Measurements from ENCODE around the gene MTMR11.

MTMR11 gene

GRCh38 chr1:149972547-149972946, 35.9 kb upstream of the MTMR11 start:
- Histone ChIP-seq H3K27me3 (replicated peaks; ENCODE audit: control insufficient read depth, insufficient read depth, low read length) (no peaks in the 10 kb centered on the region), H3K4me3 (replicated peaks; ENCODE audit: low read depth, low read length) (no peak overlapping the region), H3K36me3 (ENCODE audit: control insufficient read depth, insufficient read depth, low read length) (peaks cover 8% of the 10 kb centered on the region)
- no peak for DNase-seq (ENCODE audit: extremely low read depth, insufficient read length)
- TF ChIP-seq CTCF (IDR thresholded peaks at IDR 0.05; ENCODE audit: insufficient read depth, low read length, poor library complexity, severe bottlenecking), result no peak

- H3K4me3 ChIP-seq (replicated peaks; ENCODE audit: low read depth, low read length), result no peak overlapping the region
- no peaks in the 10 kb centered on the region for H3K27me3 ChIP-seq (replicated peaks; ENCODE audit: control insufficient read depth, insufficient read depth, low read length)
- H3K36me3 ChIP-seq (ENCODE audit: control insufficient read depth, insufficient read depth, low read length), result peaks cover 16% of the 10 kb centered on the region
- no peak for TF ChIP-seq CTCF (IDR thresholded peaks at IDR 0.05; ENCODE audit: insufficient read depth, low read length, poor library complexity, severe bottlenecking)
- no peak for DNase-seq (ENCODE audit: extremely low read depth, insufficient read length)
Observed at GRCh38 chr1:149967646-149968045, 31.0 kb upstream of the MTMR11 start.

GRCh38 chr1:149967041-149967440, 30.4 kb upstream of the MTMR11 start:
- H3K4me3 ChIP-seq (replicated peaks; ENCODE audit: low read depth, low read length), result no peak overlapping the region
- no peaks in the 10 kb centered on the region for H3K27me3 ChIP-seq (replicated peaks; ENCODE audit: control insufficient read depth, insufficient read depth, low read length)
- H3K36me3 ChIP-seq (ENCODE audit: control insufficient read depth, insufficient read depth, low read length), result peaks cover 16% of the 10 kb centered on the region
- TF ChIP-seq CTCF (IDR thresholded peaks at IDR 0.05; ENCODE audit: insufficient read depth, low read length, poor library complexity, severe bottlenecking), result no peak
- DNase-seq (ENCODE audit: extremely low read depth, insufficient read length), result no peak

- Histone ChIP-seq H3K36me3 (ENCODE audit: control insufficient read depth, insufficient read depth, low read length) (peaks cover 16% of the 10 kb centered on the region), H3K4me3 (replicated peaks; ENCODE audit: low read depth, low read length) (no peak overlapping the region), H3K27me3 (replicated peaks; ENCODE audit: control insufficient read depth, insufficient read depth, low read length) (no peaks in the 10 kb centered on the region)
- TF ChIP-seq CTCF (IDR thresholded peaks at IDR 0.05; ENCODE audit: insufficient read depth, low read length, poor library complexity, severe bottlenecking), result no peak
- DNase-seq (ENCODE audit: extremely low read depth, insufficient read length), result no peak
Observed at GRCh38 chr1:149966405-149966804, 29.7 kb upstream of the MTMR11 start.

- no peak for DNase-seq (ENCODE audit: extremely low read depth, insufficient read length)
- TF ChIP-seq CTCF (IDR thresholded peaks at IDR 0.05; ENCODE audit: insufficient read depth, low read length, poor library complexity, severe bottlenecking), result no peak
- Histone ChIP-seq H3K4me3 (replicated peaks; ENCODE audit: low read depth, low read length) (no peak overlapping the region), H3K27me3 (replicated peaks; ENCODE audit: control insufficient read depth, insufficient read depth, low read length) (no peaks in the 10 kb centered on the region), H3K36me3 (ENCODE audit: control insufficient read depth, insufficient read depth, low read length) (peaks cover 12% of the 10 kb centered on the region)
Observed at GRCh38 chr1:149965440-149965839, 28.8 kb upstream of the MTMR11 start.

GRCh38 chr1:149963358-149963757, 26.7 kb upstream of the MTMR11 start:
- no peaks in the 10 kb centered on the region for H3K27me3 ChIP-seq (replicated peaks; ENCODE audit: control insufficient read depth, insufficient read depth, low read length)
- DNase-seq (ENCODE audit: extremely low read depth, insufficient read length), result no peak
- TF ChIP-seq CTCF (IDR thresholded peaks at IDR 0.05; ENCODE audit: insufficient read depth, low read length, poor library complexity, severe bottlenecking), result no peak
- no peak overlapping the region for H3K4me3 ChIP-seq (replicated peaks; ENCODE audit: low read depth, low read length)
- H3K36me3 ChIP-seq (ENCODE audit: control insufficient read depth, insufficient read depth, low read length), result peaks cover 12% of the 10 kb centered on the region
